Kidney (tissue), 14 donors: ENCODE measurements around the gene ZBTB18. TPM values are rescaled to one million over a fixed set of nuclear protein-coding genes. Genes with fewer than 3 reads are reported as not detected.
A peak's percentile ranks its signal among the peaks of the same experiment; 100 is the strongest.

Source experiments
- DNase-seq, 5 donors: peaks; one replicate each; pipeline ENCODE4 v3.0.0-alpha.2; 2013 to 2020
- FAIRE-seq: peaks from 2 replicates; lab custom pipeline; 2012; peaks lifted over from hg19 to GRCh38; lab: Jason Lieb, UNC
- H3K27ac ChIP-seq, 2 donors: one replicate each; pipeline ENCODE4 v1.7.0; 2013; ENCODE audit warnings: low read depth in 2 of 2, low read length in 2 of 2, inconsistent platforms in 1 of 2
- H3K27me3 ChIP-seq: one replicate; pipeline ENCODE4 v1.7.1; 2013; ENCODE audit warnings: low read length, inconsistent platforms; ENCODE audit not compliant: control insufficient read depth, insufficient read depth
- H3K36me3 ChIP-seq, 3 donors: one replicate each; pipeline versions ENCODE4 v1.7.0 to v1.7.1; 2013; ENCODE audit warnings: low read length in 3 of 3, control low read depth in 1 of 3, inconsistent platforms in 1 of 3; ENCODE audit not compliant: insufficient read depth in 3 of 3, control insufficient read depth in 2 of 3
- H3K4me1 ChIP-seq, 3 donors: one replicate each; pipeline versions ENCODE4 v1.7.0 to v1.7.1; 2013; ENCODE audit warnings: low read length in 3 of 3, inconsistent platforms in 1 of 3, low read depth in 1 of 3; ENCODE audit not compliant: control insufficient read depth in 2 of 3, insufficient read depth in 2 of 3
- H3K4me3 ChIP-seq, 3 donors: one replicate each; pipeline versions ENCODE4 v1.7.0 to v1.8.1; 2013; ENCODE audit warnings: low read length in 3 of 3, control low read depth in 1 of 3, inconsistent platforms in 1 of 3
- H3K9ac ChIP-seq, 3 donors: one replicate each; pipeline versions ENCODE4 v1.7.0 to v1.7.1; 2013; ENCODE audit warnings: low read length in 3 of 3, control low read depth in 1 of 3, inconsistent platforms in 1 of 3
- H3K9me3 ChIP-seq, 3 donors: one replicate each; pipeline versions ENCODE4 v1.7.0 to v1.7.1; 2013; ENCODE audit warnings: low read length in 3 of 3, control low read depth in 1 of 3, inconsistent platforms in 1 of 3; ENCODE audit not compliant: control insufficient read depth in 2 of 3, insufficient read depth in 1 of 3
- CTCF ChIP-seq: IDR thresholded peaks from 3 replicates; pipeline ENCODE4 v1.5.1; 2012; ENCODE audit warnings: mild to moderate bottlenecking, moderate library complexity, borderline replicate concordance; ENCODE audit not compliant: insufficient read depth; ENCODE audit errors: extremely low read depth
- intact Hi-C: fragments of 100-400 bp; cut with DNase I; formaldehyde crosslinking; loops from one replicate; pipeline ENCODE4 v1.11.1; 2022
- polyA plus RNA-seq: library from polyadenylated mRNA; stranded (reverse); fragments of 350-450 nt; fragmentation: Illumina TruSeq; extraction: RNeasy Lipid Tissue Mini Kit (QIAGEN cat#74804); gene quantifications from one replicate; pipeline ENCODE4 v1.2.3, GENCODE V29; 2014; ENCODE audit warnings: low read depth, low replicate concordance; ENCODE audit not compliant: insufficient read depth
- total RNA-seq: library from RNA; stranded (reverse); fragmentation: NEBNext Ultra II Directional; extraction: Animal tissue kit (Norgen Biotek cat#: 25700); gene quantifications from one replicate; pipeline ENCODE4 v1.2.1, GENCODE V29; 2021
- donor health status: control.
- donor health status: control.
- donor health status: control.
- donor health status: control.
- donor health status: control.
- donor health status: DM: yes; HTN: yes; CAD: no.
- donor health status: Normal renal cell carcinoma (clear cell type).

ZBTB18 gene
- total and polyA plus RNA-seq, 2 donors from 2014 or later, result 9.0 to 19.8 TPM

GRCh38 chr1:244090645-244091044, 39.6 kb downstream of the ZBTB18 start:
- H3K27me3 ChIP-seq, result no peaks in the 10 kb centered on the region
- H3K4me1 ChIP-seq, result peaks cover 0 to 13% (median 2%) of the 10 kb centered on the region in 3 donors
- H3K27ac ChIP-seq, result peak overlapping the region in 1 of 2 donors; percentile 3
- H3K36me3 ChIP-seq, result no peaks in the 10 kb centered on the region
- DNase-seq, result no peak
- no peak for TF ChIP-seq CTCF
- no peaks in the 10 kb centered on the region for H3K9me3 ChIP-seq
- no peak overlapping the region for H3K9ac ChIP-seq
- H3K4me3 ChIP-seq, result no peak overlapping the region
- no peak for FAIRE-seq
- intact Hi-C loops, result no loop called here

- H3K4me1 ChIP-seq, result peaks cover 0 to 13% (median 2%) of the 10 kb centered on the region in 3 donors
- intact Hi-C loops, result no loop called here
- peak; percentile 61 for FAIRE-seq
These were observed 41.3 kb downstream of the ZBTB18 start for GRCh38 chr1:244092293-244092963.

GRCh38 chr1:244092964-244093638, 42.0 kb downstream of the ZBTB18 start:
- no peak for FAIRE-seq
- intact Hi-C loops, result no loop called here
- peaks cover 2% of the 10 kb centered on the region for H3K27me3 ChIP-seq
- H3K9me3 ChIP-seq, result no peaks in the 10 kb centered on the region
- H3K4me1 ChIP-seq, result peaks cover 0 to 13% (median 2%) of the 10 kb centered on the region in 3 donors
- no peak for TF ChIP-seq CTCF
- no peak overlapping the region for H3K27ac ChIP-seq
- no peaks in the 10 kb centered on the region for H3K36me3 ChIP-seq
- peak in 1 of 5 donors; percentile 49 for DNase-seq
- no peak overlapping the region for H3K4me3 ChIP-seq
- no peak overlapping the region for H3K9ac ChIP-seq

More at GRCh38 chr1:244092293-244092963, 41.3 kb downstream of the ZBTB18 start:
- DNase-seq, result peak in 2 of 5 donors; percentile 52 to 61
- no peak overlapping the region for H3K4me3 ChIP-seq
- TF ChIP-seq CTCF, result no peak
- H3K27me3 ChIP-seq, result no peaks in the 10 kb centered on the region
- no peaks in the 10 kb centered on the region for H3K9me3 ChIP-seq
- H3K36me3 ChIP-seq, result no peaks in the 10 kb centered on the region
- peak overlapping the region in 1 of 2 donors; percentile 72 for H3K27ac ChIP-seq
- no peak overlapping the region for H3K9ac ChIP-seq
